Ishikawa (cell line): ENCODE measurements around the gene WNT7A.

Experiments
- CREB1 ChIP-seq: IDR thresholded peaks from 2 replicates; pipeline ENCODE4 v1.6.1; 2012; ENCODE audit warnings: low read depth
- EGR1 ChIP-seq: IDR thresholded peaks from 2 replicates; pipeline ENCODE4 v1.6.1; 2012
- EP300 ChIP-seq: IDR thresholded peaks from 2 replicates; pipeline ENCODE4 v1.6.1; 2012; ENCODE audit warnings: borderline replicate concordance
- FOXM1 ChIP-seq: IDR thresholded peaks from 2 replicates; pipeline ENCODE4 v1.6.1; 2012; ENCODE audit warnings: low read depth, borderline replicate concordance
- MAX ChIP-seq: IDR thresholded peaks from 2 replicates; pipeline ENCODE4 v1.6.1; 2012
- NFIC ChIP-seq: IDR thresholded peaks from 2 replicates; pipeline ENCODE4 v1.6.1; 2012
- RAD21 ChIP-seq: IDR thresholded peaks from 2 replicates; pipeline ENCODE4 v1.6.1; 2012; ENCODE audit warnings: low read depth
- TAF1 ChIP-seq: IDR thresholded peaks from 2 replicates; pipeline ENCODE4 v1.6.1; 2012; ENCODE audit warnings: low read depth, mild to moderate bottlenecking
- YY1 ChIP-seq: IDR thresholded peaks from 2 replicates; pipeline ENCODE4 v1.6.1; 2012; ENCODE audit warnings: low read depth
- ZBTB7A ChIP-seq: IDR thresholded peaks from 2 replicates; pipeline ENCODE4 v1.6.1; 2012; ENCODE audit warnings: low read depth
- TF ChIP-seq, protein P1 (sequence below): IDR thresholded peaks from 2 replicates; pipeline ENCODE4 v1.6.1; 2012; ENCODE audit warnings: low read depth, mild to moderate bottlenecking

GRCh38 chr3:13832130-13832529 lies 47.7 kb downstream of the WNT7A start:
- TF ChIP-seq, protein P1, sequence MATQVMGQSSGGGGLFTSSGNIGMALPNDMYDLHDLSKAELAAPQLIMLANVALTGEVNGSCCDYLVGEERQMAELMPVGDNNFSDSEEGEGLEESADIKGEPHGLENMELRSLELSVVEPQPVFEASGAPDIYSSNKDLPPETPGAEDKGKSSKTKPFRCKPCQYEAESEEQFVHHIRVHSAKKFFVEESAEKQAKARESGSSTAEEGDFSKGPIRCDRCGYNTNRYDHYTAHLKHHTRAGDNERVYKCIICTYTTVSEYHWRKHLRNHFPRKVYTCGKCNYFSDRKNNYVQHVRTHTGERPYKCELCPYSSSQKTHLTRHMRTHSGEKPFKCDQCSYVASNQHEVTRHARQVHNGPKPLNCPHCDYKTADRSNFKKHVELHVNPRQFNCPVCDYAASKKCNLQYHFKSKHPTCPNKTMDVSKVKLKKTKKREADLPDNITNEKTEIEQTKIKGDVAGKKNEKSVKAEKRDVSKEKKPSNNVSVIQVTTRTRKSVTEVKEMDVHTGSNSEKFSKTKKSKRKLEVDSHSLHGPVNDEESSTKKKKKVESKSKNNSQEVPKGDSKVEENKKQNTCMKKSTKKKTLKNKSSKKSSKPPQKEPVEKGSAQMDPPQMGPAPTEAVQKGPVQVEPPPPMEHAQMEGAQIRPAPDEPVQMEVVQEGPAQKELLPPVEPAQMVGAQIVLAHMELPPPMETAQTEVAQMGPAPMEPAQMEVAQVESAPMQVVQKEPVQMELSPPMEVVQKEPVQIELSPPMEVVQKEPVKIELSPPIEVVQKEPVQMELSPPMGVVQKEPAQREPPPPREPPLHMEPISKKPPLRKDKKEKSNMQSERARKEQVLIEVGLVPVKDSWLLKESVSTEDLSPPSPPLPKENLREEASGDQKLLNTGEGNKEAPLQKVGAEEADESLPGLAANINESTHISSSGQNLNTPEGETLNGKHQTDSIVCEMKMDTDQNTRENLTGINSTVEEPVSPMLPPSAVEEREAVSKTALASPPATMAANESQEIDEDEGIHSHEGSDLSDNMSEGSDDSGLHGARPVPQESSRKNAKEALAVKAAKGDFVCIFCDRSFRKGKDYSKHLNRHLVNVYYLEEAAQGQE, result no peak
- no peak for TF ChIP-seq EGR1
- TF ChIP-seq RAD21, result no peak
- TF ChIP-seq TAF1, result no peak
- TF ChIP-seq MAX, result no peak
- no peak for TF ChIP-seq ZBTB7A
- TF ChIP-seq YY1, result no peak
- no peak for TF ChIP-seq CREB1
- no peak for TF ChIP-seq EP300
- TF ChIP-seq NFIC, result no peak
- no peak for TF ChIP-seq FOXM1
